GM12892 (cell line): Measurements from ENCODE around the gene ADARB2.

ENCODE experiments used
- POLR2A ChIP-seq: IDR thresholded peaks from 2 replicates; pipeline ENCODE4 v1.6.1; 2011; ENCODE audit warnings: low read depth, low read length, control low read depth
- POLR2AphosphoS5 ChIP-seq: IDR thresholded peaks from 2 replicates; pipeline ENCODE4 v1.6.1; 2011; ENCODE audit warnings: low read depth, low read length, control low read depth
- TAF1 ChIP-seq: IDR thresholded peaks from 2 replicates; pipeline ENCODE4 v1.6.1; 2011; ENCODE audit warnings: low read depth, mild to moderate bottlenecking, control low read depth, low read length, borderline replicate concordance

DNA sequence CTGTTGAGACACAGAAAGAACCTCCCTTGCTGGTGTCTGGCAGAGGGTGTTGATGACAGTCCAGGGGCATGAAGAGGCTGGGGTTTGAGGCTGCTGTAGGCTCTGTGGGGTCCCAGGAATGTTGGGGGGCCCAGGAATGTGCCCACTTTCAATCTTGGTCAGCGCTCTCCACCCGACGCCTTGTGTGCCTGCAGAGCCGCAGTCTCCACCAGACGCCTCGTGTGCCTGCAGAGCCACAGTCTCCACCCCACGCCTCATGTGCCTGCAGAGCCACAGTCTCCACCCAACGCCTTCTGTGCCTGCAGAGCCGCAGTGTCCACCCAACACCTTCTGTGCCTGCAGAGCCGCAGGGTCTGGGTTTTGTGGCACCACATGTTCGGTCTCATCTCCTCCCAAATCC, 84.0 kb downstream of the ADARB2 start:
- no peak for TF ChIP-seq POLR2AphosphoS5
- no peak for TF ChIP-seq POLR2A
- TF ChIP-seq TAF1, result no peak
